Neural progenitor cell (in vitro differentiated cells): Measurements from ENCODE around the gene CCDC82. TPM values are rescaled to one million over a fixed set of nuclear protein-coding genes. Genes with fewer than 3 reads are reported as not detected.

ENCODE experiments used
- DNase-seq: peaks from one replicate; pipeline ENCODE4 v3.0.0-alpha.2; 2016; ENCODE audit warnings: low spot score
- H2AFZ ChIP-seq: fragments of 200-600 bp; sonication (generic); replicated peaks from 2 replicates; pipeline ENCODE4 v1.6.1; 2016; ENCODE audit warnings: antibody characterized with exemption
- H3F3A ChIP-seq: fragments of 200-600 bp; sonication (generic); 2 replicates; pipeline ENCODE4 v1.6.1; 2016; ENCODE audit warnings: antibody characterized with exemption, low read depth
- H3K27ac ChIP-seq: fragments of 200-600 bp; sonication (generic); 2 replicates; pipeline ENCODE4 v1.5.1; 2016; ENCODE audit warnings: mild to moderate bottlenecking
- H3K27me3 ChIP-seq: fragments of 200-600 bp; sonication (generic); 2 replicates; pipeline ENCODE4 v1.6.1; 2016; ENCODE audit warnings: mild to moderate bottlenecking, moderate library complexity
- H3K36me3 ChIP-seq: fragments of 200-600 bp; sonication (generic); 2 replicates; pipeline ENCODE4 v1.5.1; 2016
- H3K4me1 ChIP-seq: fragments of 200-600 bp; sonication (generic); 2 replicates; pipeline ENCODE4 v1.6.1; 2016; ENCODE audit warnings: mixed run types
- H3K4me2 ChIP-seq: fragments of 200-600 bp; sonication (generic); 2 replicates; pipeline ENCODE4 v1.6.1; 2016
- H3K4me3 ChIP-seq: fragments of 200-600 bp; sonication (generic); 2 replicates; pipeline ENCODE4 v1.5.1; 2016
- H3K79me2 ChIP-seq: fragments of 200-600 bp; sonication (generic); 2 replicates; pipeline ENCODE4 v1.6.1; 2016; ENCODE audit warnings: low read depth
- H3K9ac ChIP-seq: fragments of 200-600 bp; sonication (generic); 2 replicates; pipeline ENCODE4 v1.6.1; 2016
- H3K9me3 ChIP-seq: fragments of 200-600 bp; sonication (generic); 2 replicates; pipeline ENCODE4 v1.5.1; 2016; ENCODE audit warnings: low read depth
- H4K20me1 ChIP-seq: fragments of 200-600 bp; sonication (generic); 2 replicates; pipeline ENCODE4 v1.6.1; 2016; ENCODE audit warnings: low read depth
- H3K27ac Mint-ChIP-seq: 3 replicates; pipeline ENCODE4 v1.8.0; 2021; ENCODE audit warnings: mixed read lengths
- H3K27me3 Mint-ChIP-seq: 2 replicates; pipeline ENCODE4 v1.8.0; 2022; ENCODE audit warnings: low read depth, mild to moderate bottlenecking, inconsistent platforms, moderate library complexity, mixed read lengths; ENCODE audit not compliant: insufficient read depth
- H3K36me3 Mint-ChIP-seq: 3 replicates; pipeline ENCODE4 v1.8.0; 2021; ENCODE audit warnings: mixed read lengths
- H3K4me1 Mint-ChIP-seq: 3 replicates; pipeline ENCODE4 v1.8.0; 2021; ENCODE audit warnings: mixed read lengths
- H3K4me3 Mint-ChIP-seq: 3 replicates; pipeline ENCODE4 v1.8.0; 2021; ENCODE audit warnings: mild to moderate bottlenecking, moderate library complexity, mixed read lengths
- H3K9me3 Mint-ChIP-seq: 3 replicates; pipeline ENCODE4 v1.8.0; 2020; ENCODE audit warnings: mixed read lengths
- CTCF ChIP-seq: fragments of 200-600 bp; sonication (generic); IDR thresholded peaks from 2 replicates; pipeline ENCODE4 v1.5.1; 2017; ENCODE audit warnings: antibody characterized with exemption, mild to moderate bottlenecking
- EZH2 ChIP-seq: fragments of 200-600 bp; sonication (generic); IDR thresholded peaks from 2 replicates; pipeline ENCODE4 v1.6.1; 2017; ENCODE audit warnings: antibody characterized with exemption, mild to moderate bottlenecking, moderate library complexity
- EZH2phosphoT487 ChIP-seq: fragments of 200-600 bp; sonication (generic); IDR thresholded peaks from 2 replicates; pipeline ENCODE4 v1.6.1; 2017; ENCODE audit warnings: antibody characterized with exemption
- total RNA-seq: library from RNA; depleted of rRNA; stranded (reverse); fragments of >200 nt; gene quantifications from 2 replicates; pipeline ENCODE4 v1.2.3, GENCODE V29; 2015; ENCODE audit warnings: low replicate concordance

CCDC82 gene
- total RNA-seq, 1 donor from 2014 or later: 48.3 TPM

DNA sequence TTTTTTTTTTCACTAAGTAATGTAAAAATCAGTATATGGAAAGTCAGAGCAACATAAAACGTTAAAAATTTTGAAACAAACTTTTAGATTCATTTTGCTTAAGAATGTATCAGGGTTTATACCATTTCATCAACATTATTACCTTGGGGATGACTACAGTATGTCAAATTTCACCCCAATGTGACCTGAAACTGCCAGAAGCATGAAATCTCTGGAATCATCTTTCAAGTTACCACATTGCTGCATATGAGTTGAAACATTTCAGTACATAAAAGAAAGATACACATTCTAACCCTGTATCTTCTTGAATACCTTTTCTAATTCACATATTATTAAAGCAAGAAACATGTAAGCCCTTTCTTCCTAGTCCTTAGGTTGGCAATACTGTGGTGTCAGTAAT, 79.5 kb downstream of the CCDC82 start:
- Histone ChIP-seq H3F3A (no peaks in the 10 kb centered on the region), H2AFZ (no peak overlapping the region), H3K4me3 (no peak overlapping the region), H3K4me2 (no peak overlapping the region), H3K9me3 (no peaks in the 10 kb centered on the region), H3K27me3 (no peaks in the 10 kb centered on the region), H3K4me1 (peaks cover 16% of the 10 kb centered on the region), H3K79me2 (no peaks in the 10 kb centered on the region), H3K27ac (no peak overlapping the region), H3K36me3 (no peaks in the 10 kb centered on the region), H3K9ac (no peak overlapping the region), H4K20me1 (no peaks in the 10 kb centered on the region)
- TF ChIP-seq EZH2phosphoT487 (no peak), CTCF (no peak), EZH2 (no peak)
- Mint-ChIP-seq H3K27me3 (no peaks in the 10 kb centered on the region), H3K36me3 (peaks cover under 1% of the 10 kb centered on the region), H3K4me3 (no peak overlapping the region), H3K27ac (no peak overlapping the region), H3K4me1 (peaks cover 49% of the 10 kb centered on the region), H3K9me3 (no peaks in the 10 kb centered on the region)
- DNase-seq: no peak

DNA sequence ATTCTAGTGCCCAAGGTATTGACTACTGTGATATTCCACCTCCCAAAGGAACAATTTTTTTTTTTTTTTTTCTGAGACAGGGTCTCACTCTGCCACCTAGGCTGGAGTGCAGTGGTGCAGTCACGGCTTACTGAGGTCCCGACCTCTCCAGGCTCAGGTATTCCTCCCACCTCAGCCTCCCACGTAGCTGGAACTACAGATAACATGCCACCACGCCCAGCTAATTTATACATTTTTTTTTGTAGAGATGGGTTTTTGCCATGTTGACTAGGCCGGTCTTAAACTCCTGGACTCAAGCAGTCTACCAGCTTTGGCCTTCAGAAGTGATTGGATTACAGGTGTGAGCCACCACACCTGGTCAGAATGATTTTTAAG, 80.1 kb downstream of the CCDC82 start:
- no peaks in the 10 kb centered on the region for H3K36me3 ChIP-seq
- H3K27me3 ChIP-seq: no peaks in the 10 kb centered on the region
- H3K9me3 ChIP-seq: no peaks in the 10 kb centered on the region
- no peaks in the 10 kb centered on the region for H4K20me1 ChIP-seq
- Mint-ChIP-seq H3K9me3 (no peaks in the 10 kb centered on the region), H3K36me3 (no peaks in the 10 kb centered on the region), H3K4me1 (peaks cover 52% of the 10 kb centered on the region), H3K27me3 (no peaks in the 10 kb centered on the region), H3K4me3 (no peak overlapping the region), H3K27ac (peak overlapping the region; percentile 39)
- DNase-seq: no peak
- TF ChIP-seq EZH2phosphoT487: no peak
- no peak for TF ChIP-seq EZH2
- TF ChIP-seq CTCF: no peak
- no peaks in the 10 kb centered on the region for H3F3A ChIP-seq
- no peak overlapping the region for H3K9ac ChIP-seq
- H3K4me1 ChIP-seq: peaks cover 16% of the 10 kb centered on the region
- no peaks in the 10 kb centered on the region for H3K79me2 ChIP-seq
- H2AFZ ChIP-seq: no peak overlapping the region
- no peak overlapping the region for H3K4me3 ChIP-seq
- H3K27ac ChIP-seq: no peak overlapping the region
- H3K4me2 ChIP-seq: no peak overlapping the region

DNA sequence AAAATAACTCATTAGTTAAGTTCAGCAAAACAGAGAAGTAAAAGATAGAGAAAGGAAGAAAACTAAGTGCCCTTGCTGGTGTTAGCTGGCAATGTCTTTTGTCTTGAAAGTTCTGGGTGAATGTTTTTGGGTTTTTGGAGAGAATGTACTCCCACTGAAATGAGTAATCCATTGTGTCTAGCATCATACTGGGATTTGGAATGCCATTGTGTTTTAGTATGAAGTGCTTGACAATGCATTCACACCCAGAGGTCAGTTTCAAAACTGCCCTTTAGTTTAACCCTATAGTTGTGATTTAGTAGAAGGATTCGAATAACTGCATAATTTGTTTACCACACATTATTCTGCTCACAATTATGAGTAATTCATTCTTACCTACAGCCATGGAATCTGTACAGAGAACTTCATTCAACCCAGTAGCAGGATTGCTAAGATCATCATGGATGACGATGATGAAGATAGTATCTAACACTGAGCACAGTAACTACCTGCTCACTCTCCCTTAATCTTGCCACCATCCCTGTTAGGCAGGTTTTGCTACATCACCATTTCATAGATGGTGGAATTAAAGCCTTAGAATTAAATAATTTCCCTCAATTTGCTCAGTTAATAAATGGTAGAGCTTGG, 80.6 kb downstream of the CCDC82 start:
- Mint-ChIP-seq H3K9me3 (no peaks in the 10 kb centered on the region), H3K27me3 (no peaks in the 10 kb centered on the region), H3K4me1 (peaks cover 54% of the 10 kb centered on the region), H3K36me3 (no peaks in the 10 kb centered on the region), H3K27ac (peak overlapping the region; percentile 39), H3K4me3 (no peak overlapping the region)
- TF ChIP-seq EZH2phosphoT487: no peak
- TF ChIP-seq CTCF: no peak
- TF ChIP-seq EZH2: no peak
- H3K4me2 ChIP-seq: no peak overlapping the region
- no peak overlapping the region for H3K27ac ChIP-seq
- no peaks in the 10 kb centered on the region for H3K9me3 ChIP-seq
- no peaks in the 10 kb centered on the region for H3K27me3 ChIP-seq
- DNase-seq: peak; percentile 12
- no peak overlapping the region for H3K4me3 ChIP-seq
- no peaks in the 10 kb centered on the region for H3K79me2 ChIP-seq
- H3K4me1 ChIP-seq: peaks cover 16% of the 10 kb centered on the region
- H3F3A ChIP-seq: no peaks in the 10 kb centered on the region
- H4K20me1 ChIP-seq: no peaks in the 10 kb centered on the region
- H3K9ac ChIP-seq: no peak overlapping the region
- no peak overlapping the region for H2AFZ ChIP-seq
- H3K36me3 ChIP-seq: no peaks in the 10 kb centered on the region
